Loucy (cell line): ENCODE data around the gene PEAK1.
A peak's percentile ranks its signal among the peaks of the same experiment; 100 is the strongest.
"Not testable (repeated sequence)": the region's sequence is repeated elsewhere in the genome, so short reads cannot be mapped to it uniquely, and the experiment has no call there.

Source experiments
- H2AFZ ChIP-seq: fragments of 200-600 bp; sonication (generic); 2 replicates; pipeline ENCODE4 v1.6.0; 2016; ENCODE audit warnings: antibody characterized with exemption, mild to moderate bottlenecking, low read length, moderate library complexity
- H3F3A ChIP-seq: fragments of 200-600 bp; 2 replicates; pipeline ENCODE4 v1.6.0; 2016; ENCODE audit warnings: antibody characterized with exemption, low read depth, mild to moderate bottlenecking
- H3K27me3 ChIP-seq: fragments of 200-600 bp; sonication (generic); 2 replicates; pipeline ENCODE4 v1.6.1; 2014; ENCODE audit warnings: low read length, mild to moderate bottlenecking; ENCODE audit not compliant: insufficient read depth, poor library complexity, severe bottlenecking
- H3K36me3 ChIP-seq: fragments of 200-600 bp; sonication (generic); 2 replicates; pipeline ENCODE4 v1.6.1; 2016; ENCODE audit warnings: low read length; ENCODE audit not compliant: insufficient read depth
- H3K4me1 ChIP-seq: fragments of 200-600 bp; sonication (generic); 2 replicates; pipeline ENCODE4 v1.5.1; 2014; ENCODE audit warnings: low read length, mild to moderate bottlenecking; ENCODE audit not compliant: insufficient read depth, poor library complexity, severe bottlenecking
- H3K4me2 ChIP-seq: fragments of 200-600 bp; sonication (generic); 2 replicates; pipeline ENCODE4 v1.6.0; 2014; ENCODE audit warnings: antibody characterized with exemption, low read length, low read depth, mild to moderate bottlenecking; ENCODE audit not compliant: poor library complexity, severe bottlenecking
- H3K4me3 ChIP-seq: fragments of 200-600 bp; sonication (generic); 2 replicates; pipeline ENCODE4 v1.5.1; 2014; ENCODE audit warnings: low read length, mild to moderate bottlenecking, mixed read lengths; ENCODE audit not compliant: poor library complexity, severe bottlenecking
- H3K79me2 ChIP-seq: fragments of 200-600 bp; sonication (generic); 2 replicates; pipeline ENCODE4 v1.6.1; 2014; ENCODE audit warnings: low read length; ENCODE audit not compliant: insufficient read depth
- H3K9ac ChIP-seq: fragments of 200-600 bp; sonication (generic); 2 replicates; pipeline ENCODE4 v1.6.0; 2014; ENCODE audit warnings: mild to moderate bottlenecking, low read depth, low read length, moderate library complexity; ENCODE audit not compliant: poor library complexity, severe bottlenecking
- H3K9me2 ChIP-seq: fragments of 200-600 bp; sonication (generic); replicated peaks from 2 replicates; pipeline ENCODE4 v1.6.1; 2016; ENCODE audit warnings: low read depth, low read length, mixed read lengths
- H3K9me3 ChIP-seq: fragments of 200-600 bp; sonication (generic); 2 replicates; pipeline ENCODE4 v1.6.1; 2014; ENCODE audit warnings: mild to moderate bottlenecking, antibody characterized with exemption, low read length, low read depth; ENCODE audit not compliant: insufficient read depth
- H4K20me1 ChIP-seq: fragments of 200-600 bp; sonication (generic); 2 replicates; pipeline ENCODE4 v1.6.0; 2014; ENCODE audit warnings: antibody characterized with exemption, low read length, mild to moderate bottlenecking; ENCODE audit not compliant: insufficient read depth, poor library complexity, severe bottlenecking
- EZH2phosphoT487 ChIP-seq: fragments of 200-600 bp; IDR thresholded peaks from 2 replicates; pipeline ENCODE4 v1.6.1; 2018; ENCODE audit warnings: antibody characterized with exemption, mild to moderate bottlenecking, moderate library complexity, borderline replicate concordance
- TF ChIP-seq, protein P1 (sequence below): fragments of 200-600 bp; sonication (generic); conservative IDR thresholded peaks from 2 replicates; pipeline ENCODE4 v1.5.1; 2014; ENCODE audit warnings: mild to moderate bottlenecking, antibody characterized with exemption, low read length

Gene PEAK1

DNA sequence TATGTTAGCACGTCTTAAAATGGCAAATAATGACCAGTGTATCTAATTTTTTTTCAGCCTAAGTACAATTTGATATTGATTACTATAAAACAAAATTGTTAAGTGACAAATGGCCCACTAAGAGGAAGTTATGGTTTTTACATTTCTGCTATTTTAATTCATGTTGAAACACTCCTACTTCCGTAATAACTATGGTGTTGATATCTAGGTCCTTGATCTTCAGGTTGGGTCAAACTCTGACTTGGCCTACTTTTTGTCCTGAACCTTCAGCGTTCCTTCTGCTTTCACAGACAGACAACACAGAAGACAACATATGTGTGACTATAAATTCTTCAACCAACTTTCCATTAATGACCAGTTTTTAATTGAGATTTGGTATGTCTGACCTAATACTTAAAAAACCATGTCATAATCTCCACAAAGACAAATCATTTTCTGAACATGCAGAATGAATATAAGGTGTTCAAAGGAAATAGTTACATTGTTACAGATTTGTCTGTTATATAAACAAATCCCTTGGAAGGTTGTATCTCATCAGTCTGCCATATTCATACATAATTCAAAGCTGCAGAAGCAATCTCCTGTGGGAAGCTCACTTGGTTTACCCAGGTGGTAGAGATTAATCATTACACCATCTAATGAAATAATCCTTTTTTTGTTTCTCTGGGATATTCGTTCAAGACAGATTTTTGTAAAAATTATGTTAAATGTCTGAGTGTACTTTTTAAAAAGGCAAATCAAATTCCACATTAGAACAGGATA, 256.9 kb downstream of the PEAK1 start:
- H3K4me3 ChIP-seq = no peak overlapping the region
- no peaks in the 10 kb centered on the region for H3F3A ChIP-seq
- TF ChIP-seq, protein P1, sequence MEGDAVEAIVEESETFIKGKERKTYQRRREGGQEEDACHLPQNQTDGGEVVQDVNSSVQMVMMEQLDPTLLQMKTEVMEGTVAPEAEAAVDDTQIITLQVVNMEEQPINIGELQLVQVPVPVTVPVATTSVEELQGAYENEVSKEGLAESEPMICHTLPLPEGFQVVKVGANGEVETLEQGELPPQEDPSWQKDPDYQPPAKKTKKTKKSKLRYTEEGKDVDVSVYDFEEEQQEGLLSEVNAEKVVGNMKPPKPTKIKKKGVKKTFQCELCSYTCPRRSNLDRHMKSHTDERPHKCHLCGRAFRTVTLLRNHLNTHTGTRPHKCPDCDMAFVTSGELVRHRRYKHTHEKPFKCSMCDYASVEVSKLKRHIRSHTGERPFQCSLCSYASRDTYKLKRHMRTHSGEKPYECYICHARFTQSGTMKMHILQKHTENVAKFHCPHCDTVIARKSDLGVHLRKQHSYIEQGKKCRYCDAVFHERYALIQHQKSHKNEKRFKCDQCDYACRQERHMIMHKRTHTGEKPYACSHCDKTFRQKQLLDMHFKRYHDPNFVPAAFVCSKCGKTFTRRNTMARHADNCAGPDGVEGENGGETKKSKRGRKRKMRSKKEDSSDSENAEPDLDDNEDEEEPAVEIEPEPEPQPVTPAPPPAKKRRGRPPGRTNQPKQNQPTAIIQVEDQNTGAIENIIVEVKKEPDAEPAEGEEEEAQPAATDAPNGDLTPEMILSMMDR = no peak
- TF ChIP-seq EZH2phosphoT487 = no peak
- H3K9ac ChIP-seq = no peak overlapping the region
- H3K79me2 ChIP-seq = no peaks in the 10 kb centered on the region
- no peaks in the 10 kb centered on the region for H4K20me1 ChIP-seq
- no peaks in the 10 kb centered on the region for H3K36me3 ChIP-seq
- H3K27me3 ChIP-seq = no peaks in the 10 kb centered on the region
- no peaks in the 10 kb centered on the region for H3K9me2 ChIP-seq
- no peak overlapping the region for H3K4me2 ChIP-seq
- H3K9me3 ChIP-seq = no peaks in the 10 kb centered on the region
- H2AFZ ChIP-seq = no peak overlapping the region
- peaks cover 16% of the 10 kb centered on the region for H3K4me1 ChIP-seq

DNA sequence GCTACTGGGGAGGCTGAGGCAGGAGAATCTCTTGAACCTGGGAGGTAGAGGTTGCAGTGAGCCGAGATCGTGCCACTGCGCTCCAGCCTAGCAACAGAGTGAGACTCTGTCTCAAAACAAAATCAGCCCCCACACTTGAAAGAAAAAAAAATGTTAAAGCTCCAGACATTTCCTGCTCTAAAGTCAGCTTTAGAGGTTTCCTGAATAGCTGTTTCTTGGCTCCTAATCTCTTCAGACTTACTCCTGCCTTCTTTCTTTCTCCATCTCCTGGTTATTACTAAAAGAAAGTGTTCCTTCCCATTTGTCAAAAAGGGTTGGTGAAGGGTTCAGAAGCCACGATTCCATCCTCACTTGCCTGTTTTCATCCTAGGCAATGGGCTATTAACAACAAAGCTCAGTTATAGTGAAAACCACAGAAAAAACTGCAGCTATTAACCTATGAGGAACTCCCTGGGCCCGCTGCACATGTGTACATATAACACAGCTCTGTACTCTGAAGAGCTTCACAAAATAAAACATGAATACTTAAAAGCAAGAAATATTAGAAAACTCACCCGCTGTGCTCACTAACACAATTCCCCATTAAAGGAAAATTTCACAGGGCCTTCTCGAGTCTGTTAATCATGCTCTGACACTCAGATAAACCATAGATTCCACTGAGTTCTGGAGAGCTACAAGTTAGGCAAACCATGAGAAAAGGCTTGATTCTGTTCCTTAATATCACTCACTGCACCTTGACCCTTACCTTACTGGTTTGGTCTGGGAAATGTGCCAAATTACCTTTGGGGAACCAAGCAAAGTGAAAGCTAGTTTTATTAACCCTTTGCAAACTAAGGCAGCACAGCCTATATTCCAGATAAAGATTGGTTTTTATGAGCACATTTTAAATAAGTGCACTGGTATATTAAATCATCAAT, 259.1 kb downstream of the PEAK1 start:
- H3K4me2 ChIP-seq = peak overlapping the region; percentile 71
- no peaks in the 10 kb centered on the region for H3F3A ChIP-seq
- no peak for TF ChIP-seq EZH2phosphoT487
- TF ChIP-seq, protein P1 = no peak

DNA sequence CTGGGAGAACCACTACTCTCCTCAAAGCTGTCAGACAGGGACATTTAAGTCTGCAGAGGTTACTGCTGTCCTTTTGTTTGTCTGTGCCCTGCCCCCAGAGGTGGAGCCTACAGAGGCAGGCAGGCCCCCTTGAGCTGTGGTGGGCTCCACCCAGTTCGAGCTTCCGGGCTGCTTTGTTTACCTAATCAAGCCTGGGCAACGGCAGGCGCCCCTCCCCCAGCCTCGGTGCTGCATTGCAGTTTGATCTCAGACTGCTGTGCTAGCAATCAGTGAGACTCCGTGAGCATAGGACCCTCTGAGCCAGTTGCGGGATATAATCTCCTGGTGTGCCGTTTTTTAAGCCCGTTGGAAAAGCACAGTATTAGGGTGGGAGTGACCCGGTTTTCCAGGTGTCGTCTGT, 263.9 kb downstream of the PEAK1 start:
- not testable (repeated sequence) for H3F3A ChIP-seq, H3K9me2 ChIP-seq, H2AFZ ChIP-seq, H3K27me3 ChIP-seq, H3K9ac ChIP-seq, H3K79me2 ChIP-seq, H3K4me3 ChIP-seq, H3K4me2 ChIP-seq, H3K9me3 ChIP-seq, H3K36me3 ChIP-seq, H4K20me1 ChIP-seq
- peaks cover 11% of the 10 kb centered on the region for H3K4me1 ChIP-seq

More for the DNA sequence above, 259.1 kb downstream of the PEAK1 start:
- Histone ChIP-seq H3K9me2 (no peaks in the 10 kb centered on the region), H3K4me1 (peaks cover 16% of the 10 kb centered on the region), H3K9ac (peak overlapping the region; percentile 42), H2AFZ (no peak overlapping the region), H3K4me3 (peak overlapping the region; percentile 56), H3K36me3 (peaks cover 5% of the 10 kb centered on the region; the same call in 1 of the 2 replicates), H3K79me2 (no peaks in the 10 kb centered on the region), H4K20me1 (no peaks in the 10 kb centered on the region), H3K27me3 (no peaks in the 10 kb centered on the region), H3K9me3 (no peaks in the 10 kb centered on the region)
